Adrenal gland (tissue), 12 donors: ENCODE results near the gene TSPAN32. TPM values are rescaled to one million over a fixed set of nuclear protein-coding genes. Genes with fewer than 3 reads are reported as not detected.
A peak's percentile ranks its signal among the peaks of the same experiment; 100 is the strongest.

ENCODE experiments used
- DNase-seq, 7 donors: peaks; one replicate each; pipeline ENCODE4 v3.0.0-alpha.2; 2019 to 2020
- H3K27ac ChIP-seq, 5 donors: fragments of 200-600 bp; sonication (generic) in 4 of 5; 1 replicate in 3 of 5; 2 replicates in 2 of 5; pipeline versions ENCODE4 v1.5.1 to v1.8.0; 2016 to 2020; ENCODE audit warnings: mild to moderate bottlenecking in 1 of 5
- H3K27me3 ChIP-seq: fragments of 200-600 bp; 2 replicates; pipeline ENCODE4 v1.8.0; 2021
- H3K36me3 ChIP-seq, 2 donors: fragments of 200-600 bp; replicated peaks in 1 of 2; 1 replicate in 1 of 2; 2 replicates in 1 of 2; pipeline versions ENCODE4 v1.5.1 to v1.8.0; 2018 to 2022
- H3K4me1 ChIP-seq, 2 donors: fragments of 200-600 bp; replicated peaks in 1 of 2; 1 replicate in 1 of 2; 2 replicates in 1 of 2; pipeline versions ENCODE4 v1.5.1 to v1.8.0; 2018 to 2021
- H3K4me3 ChIP-seq, 4 donors: fragments of 200-600 bp; sonication (generic) in 3 of 4; one replicate each; pipeline ENCODE4 v1.5.1; 2016 to 2018
- H3K9me3 ChIP-seq, 3 donors: fragments of 200-600 bp; sonication (generic) in 1 of 3; replicated peaks in 1 of 3; 1 replicate in 2 of 3; 2 replicates in 1 of 3; pipeline versions ENCODE4 v1.5.1 to v1.8.0; 2016 to 2021
- CTCF ChIP-seq, 6 experiments: fragments of 450-650 bp in 4 of 6; fragments of 200-600 bp in 2 of 6; sonication (generic) in 1 of 6; IDR thresholded peaks; 1 replicate in 5 of 6; 2 replicates in 1 of 6; pipeline versions ENCODE4 v1.5.1 to v1.8.0; 2016 to 2021; ENCODE audit warnings: antibody characterized with exemption in 6 of 6, mild to moderate bottlenecking in 2 of 6, moderate library complexity in 1 of 6
- POLR2A ChIP-seq, 2 donors: fragments of 450-650 bp; IDR thresholded peaks; one replicate each; pipeline ENCODE4 v1.6.1; 2017; ENCODE audit warnings: antibody characterized with exemption in 2 of 2, mild to moderate bottlenecking in 2 of 2, moderate library complexity in 1 of 2
- WGBS, 4 donors: extraction: QIAGEN DNeasy Blood & Tissue Kit in 2 of 4; methylation state at CpG; one replicate each; pipeline versions ENCODE4 v1.1.5 to v1.1.7; 2013 to 2017; 5-methylcytosine and 5-hydroxymethylcytosine counted together
- intact Hi-C, 2 donors: fragments of 100-400 bp; cut with DNase I; formaldehyde crosslinking; loops; one replicate each; pipeline versions ENCODE4 v1.14.1 to v1.15.0; 2022 to 2023
- polyA plus RNA-seq, 3 donors: library from polyadenylated mRNA; stranded (reverse); fragments of 200-250 nt in 2 of 3; fragments of 350-450 nt in 1 of 3; fragmentation: Illumina TruSeq in 1 of 3; extraction: RNeasy Lipid Tissue Mini Kit (QIAGEN cat#74804) in 1 of 3; gene quantifications; one replicate each; pipeline ENCODE4 v1.2.3, GENCODE V29; 2013 to 2014
- total RNA-seq, 9 donors: library from RNA; depleted of rRNA in 4 of 9; stranded (reverse); fragments of >200 nt in 4 of 9; fragments of 120-200 nt in 1 of 9; fragmentation: NEBNext Ultra II Directional in 1 of 9; extraction: Animal tissue kit (Norgen Biotek cat#: 25700) in 1 of 9; gene quantifications; one replicate each; pipeline versions ENCODE4 v1.1.0 to v1.2.4, GENCODE V29; 2013 to 2023
- donor health status: healthy with polysubstance abuse.
- donor health status: Bipolar disorder and iron deficiency.
- donor health status: DM: yes; HTN: yes; CAD: no.
- donor health status: DM: no; HTN: no; CAD: no.
- donor health status: DM: no; HTN: no; CAD: no.
- donor health status: DM: yes; HTN: yes; CAD: no.

The TSPAN32 gene
- total and polyA plus RNA-seq, 12 donors = 0.14 to 7.0 (median 0.88) TPM; not detected in 4

GRCh38 chr11:2272946-2273280 is 28.9 kb upstream of the TSPAN32 start:
- intact Hi-C loops = no loop called here
- Histone ChIP-seq H3K4me1 (peaks cover 0 to 14% of the 10 kb centered on the region in 2 donors), H3K4me3 (no peak overlapping the region), H3K36me3 (no peaks in the 10 kb centered on the region), H3K9me3 (no peaks in the 10 kb centered on the region), H3K27me3 (peaks cover 38% of the 10 kb centered on the region), H3K27ac (no peak overlapping the region)
- DNase-seq = no peak
- WGBS, 4 donors = 79 to 87% (median 85%) methylated on average over 7 of the region's 7 CpGs
- TF ChIP-seq CTCF (IDR thresholded peaks at IDR 0.05) = no peak
- no peak for TF ChIP-seq POLR2A (IDR thresholded peaks at IDR 0.05)

- H3K27ac ChIP-seq = no peak overlapping the region
- H3K36me3 ChIP-seq = no peaks in the 10 kb centered on the region
- DNase-seq = no peak
- no peak for TF ChIP-seq CTCF (IDR thresholded peaks at IDR 0.05)
- TF ChIP-seq POLR2A (IDR thresholded peaks at IDR 0.05) = no peak
- intact Hi-C loops = no loop called here
- H3K4me1 ChIP-seq = peaks cover 0 to 14% of the 10 kb centered on the region in 2 donors
- 85 to 88% (median 88%) methylated on average over 15 of the region's 15 CpGs for WGBS, 4 donors
- H3K9me3 ChIP-seq = no peaks in the 10 kb centered on the region
- no peak overlapping the region for H3K4me3 ChIP-seq
- H3K27me3 ChIP-seq = peaks cover 36% of the 10 kb centered on the region
Observed at GRCh38 chr11:2273311-2273710, 28.5 kb upstream of the TSPAN32 start.

GRCh38 chr11:2273771-2274170 is 28.0 kb upstream of the TSPAN32 start:
- peaks cover 32% of the 10 kb centered on the region for H3K27me3 ChIP-seq
- no peak for TF ChIP-seq CTCF (IDR thresholded peaks at IDR 0.05)
- DNase-seq = no peak
- H3K36me3 ChIP-seq = no peaks in the 10 kb centered on the region
- H3K27ac ChIP-seq = no peak overlapping the region
- H3K4me1 ChIP-seq = peaks cover 0 to 14% of the 10 kb centered on the region in 2 donors
- intact Hi-C loops = no loop called here
- H3K9me3 ChIP-seq = no peaks in the 10 kb centered on the region
- H3K4me3 ChIP-seq = no peak overlapping the region
- WGBS, 4 donors = 68 to 78% (median 72%) methylated on average over 12 of the region's 12 CpGs

GRCh38 chr11:2275334-2276279 is 26.2 kb upstream of the TSPAN32 start:
- intact Hi-C loops = no loop called here
- no peak for TF ChIP-seq CTCF (IDR thresholded peaks at IDR 0.05)
- no peak for TF ChIP-seq POLR2A (IDR thresholded peaks at IDR 0.05)
- peaks cover 18% of the 10 kb centered on the region for H3K27me3 ChIP-seq
- H3K36me3 ChIP-seq = no peaks in the 10 kb centered on the region
- no peak overlapping the region for H3K4me3 ChIP-seq
- no peak overlapping the region for H3K27ac ChIP-seq
- DNase-seq = peak in 1 of 7 donors; percentile 30
- 86 to 95% (median 88%) methylated on average over 15 to 30 of the region's 30 CpGs for WGBS, 4 donors
- H3K9me3 ChIP-seq = peaks cover 0 to 4% (median 0%) of the 10 kb centered on the region in 3 donors
- H3K4me1 ChIP-seq = no peaks in the 10 kb centered on the region
